IMR-90 (cell line): Measurements from ENCODE around the gene ANKRD55.

Experiments
- CHD1 ChIP-seq: IDR thresholded peaks from 2 replicates; pipeline ENCODE4 v1.6.1; 2012; ENCODE audit warnings: low read depth, low read length, improper control_type of control experiment
- POLR2A ChIP-seq: IDR thresholded peaks from 2 replicates; pipeline ENCODE4 v1.6.1; 2012; ENCODE audit warnings: mild to moderate bottlenecking, low read depth, low read length
- RAD21 ChIP-seq: IDR thresholded peaks from 2 replicates; pipeline ENCODE4 v1.6.1; 2012; ENCODE audit warnings: low read length, improper control_type of control experiment

DNA sequence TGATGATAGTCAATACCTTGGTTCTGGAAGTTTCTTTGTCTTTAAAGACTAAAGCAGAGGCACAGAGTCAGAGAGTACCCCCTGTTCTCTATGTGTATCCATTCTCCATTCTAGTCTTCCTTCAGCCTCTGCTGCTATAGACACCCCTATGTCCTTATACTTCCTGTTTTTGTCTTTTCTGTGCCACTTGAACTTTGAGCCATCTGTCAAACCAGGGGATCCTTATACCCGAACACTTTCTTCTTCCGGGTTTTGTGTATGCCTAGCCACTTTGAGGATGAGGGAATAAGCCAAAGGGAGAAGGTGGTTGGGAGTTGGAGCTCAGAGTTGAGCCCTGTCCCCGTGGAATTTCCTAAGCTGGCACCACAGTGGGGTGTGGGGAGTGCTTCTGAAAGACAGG lies 177.3 kb downstream of the ANKRD55 start:
- no peak for TF ChIP-seq POLR2A
- no peak for TF ChIP-seq RAD21
- no peak for TF ChIP-seq CHD1
